DMS79 treated with DMSO at 0.1 percent for 48 hours (cell line): ENCODE measurements around the gene C11orf52.

ENCODE experiments used
- DNase-seq: peaks from one replicate; lab custom pipeline; 2025; lab: John Stamatoyannopoulos, UW

C11orf52 gene

GRCh38 chr11:111976119-111976766, 57.5 kb downstream of the C11orf52 start:
- DNase-seq, result no peak
